ENCODE results near the gene VTN.
A peak's percentile ranks its signal among the peaks of the same experiment; 100 is the strongest.

VTN gene

DNA sequence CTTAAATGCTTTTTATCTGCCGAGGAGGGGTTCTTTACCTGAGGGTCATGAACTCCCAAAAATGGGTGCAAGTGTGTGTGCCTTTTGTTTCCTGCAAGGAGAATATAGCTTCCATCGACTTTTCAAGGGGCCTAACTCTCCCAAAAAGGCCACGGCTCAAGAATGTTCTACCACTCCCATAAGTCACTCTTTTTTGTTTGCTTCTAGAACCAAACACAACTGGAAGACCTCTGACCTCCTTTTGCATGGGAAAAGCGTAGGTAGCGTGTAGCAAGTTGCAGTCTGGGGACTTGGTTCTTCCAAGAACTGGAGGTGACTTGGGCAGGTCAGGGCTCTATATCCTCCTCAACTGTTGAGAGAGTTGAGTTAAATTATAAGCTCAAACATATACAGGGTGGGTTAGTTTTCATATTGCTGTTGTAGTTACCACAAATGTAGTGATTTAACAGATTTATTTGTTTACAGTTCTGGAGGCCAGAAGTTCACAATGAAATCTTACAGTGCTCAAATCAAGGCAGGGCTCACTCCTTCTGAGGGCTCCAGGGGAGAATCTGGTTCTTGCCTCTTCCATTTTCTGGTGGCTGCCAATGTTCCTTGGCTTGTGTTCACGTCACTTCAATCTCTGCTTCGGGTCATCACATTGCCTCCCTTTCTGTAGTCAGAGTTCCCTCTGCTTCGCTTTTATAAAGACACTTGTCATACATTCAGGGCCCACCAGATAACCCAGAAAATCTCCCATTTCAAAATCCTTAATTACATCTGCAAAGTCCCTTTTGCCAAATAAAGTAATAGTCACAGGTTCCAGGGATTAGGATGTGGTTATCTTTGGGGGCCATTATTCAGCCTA lies 49.7 kb downstream of the VTN start:
- no peaks in the 10 kb centered on the region for H3K9me3 ChIP-seq (ENCODE audit: severe bottlenecking)
- peak overlapping the region; percentile 95 for H3K27ac ChIP-seq
- no peak for DNase-seq
- H3K4me3 ChIP-seq (ENCODE audit: low read depth, low read length) = peak overlapping the region; percentile 99
- TF ChIP-seq, protein P1, sequence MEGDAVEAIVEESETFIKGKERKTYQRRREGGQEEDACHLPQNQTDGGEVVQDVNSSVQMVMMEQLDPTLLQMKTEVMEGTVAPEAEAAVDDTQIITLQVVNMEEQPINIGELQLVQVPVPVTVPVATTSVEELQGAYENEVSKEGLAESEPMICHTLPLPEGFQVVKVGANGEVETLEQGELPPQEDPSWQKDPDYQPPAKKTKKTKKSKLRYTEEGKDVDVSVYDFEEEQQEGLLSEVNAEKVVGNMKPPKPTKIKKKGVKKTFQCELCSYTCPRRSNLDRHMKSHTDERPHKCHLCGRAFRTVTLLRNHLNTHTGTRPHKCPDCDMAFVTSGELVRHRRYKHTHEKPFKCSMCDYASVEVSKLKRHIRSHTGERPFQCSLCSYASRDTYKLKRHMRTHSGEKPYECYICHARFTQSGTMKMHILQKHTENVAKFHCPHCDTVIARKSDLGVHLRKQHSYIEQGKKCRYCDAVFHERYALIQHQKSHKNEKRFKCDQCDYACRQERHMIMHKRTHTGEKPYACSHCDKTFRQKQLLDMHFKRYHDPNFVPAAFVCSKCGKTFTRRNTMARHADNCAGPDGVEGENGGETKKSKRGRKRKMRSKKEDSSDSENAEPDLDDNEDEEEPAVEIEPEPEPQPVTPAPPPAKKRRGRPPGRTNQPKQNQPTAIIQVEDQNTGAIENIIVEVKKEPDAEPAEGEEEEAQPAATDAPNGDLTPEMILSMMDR (IDR thresholded peaks at IDR 0.05; ENCODE audit: low read depth, low read length) = no peak
- H3K36me3 ChIP-seq = peaks cover 39% of the 10 kb centered on the region
- no peaks in the 10 kb centered on the region for H3K27me3 ChIP-seq (ENCODE audit: insufficient read depth, low read depth, severe bottlenecking)

- no peak for DNase-seq
- TF ChIP-seq, protein P1 (IDR thresholded peaks at IDR 0.05; ENCODE audit: low read depth, low read length) = no peak
- Histone ChIP-seq H3K9me3 (ENCODE audit: severe bottlenecking) (no peaks in the 10 kb centered on the region), H3K36me3 (peaks cover 39% of the 10 kb centered on the region), H3K27ac (peak overlapping the region; percentile 95), H3K27me3 (ENCODE audit: insufficient read depth, low read depth, severe bottlenecking) (no peaks in the 10 kb centered on the region), H3K4me3 (ENCODE audit: low read depth, low read length) (peak overlapping the region; percentile 99)
Measured at GRCh38 chr17:28319598-28319935, 50.5 kb downstream of the VTN start.

DNA sequence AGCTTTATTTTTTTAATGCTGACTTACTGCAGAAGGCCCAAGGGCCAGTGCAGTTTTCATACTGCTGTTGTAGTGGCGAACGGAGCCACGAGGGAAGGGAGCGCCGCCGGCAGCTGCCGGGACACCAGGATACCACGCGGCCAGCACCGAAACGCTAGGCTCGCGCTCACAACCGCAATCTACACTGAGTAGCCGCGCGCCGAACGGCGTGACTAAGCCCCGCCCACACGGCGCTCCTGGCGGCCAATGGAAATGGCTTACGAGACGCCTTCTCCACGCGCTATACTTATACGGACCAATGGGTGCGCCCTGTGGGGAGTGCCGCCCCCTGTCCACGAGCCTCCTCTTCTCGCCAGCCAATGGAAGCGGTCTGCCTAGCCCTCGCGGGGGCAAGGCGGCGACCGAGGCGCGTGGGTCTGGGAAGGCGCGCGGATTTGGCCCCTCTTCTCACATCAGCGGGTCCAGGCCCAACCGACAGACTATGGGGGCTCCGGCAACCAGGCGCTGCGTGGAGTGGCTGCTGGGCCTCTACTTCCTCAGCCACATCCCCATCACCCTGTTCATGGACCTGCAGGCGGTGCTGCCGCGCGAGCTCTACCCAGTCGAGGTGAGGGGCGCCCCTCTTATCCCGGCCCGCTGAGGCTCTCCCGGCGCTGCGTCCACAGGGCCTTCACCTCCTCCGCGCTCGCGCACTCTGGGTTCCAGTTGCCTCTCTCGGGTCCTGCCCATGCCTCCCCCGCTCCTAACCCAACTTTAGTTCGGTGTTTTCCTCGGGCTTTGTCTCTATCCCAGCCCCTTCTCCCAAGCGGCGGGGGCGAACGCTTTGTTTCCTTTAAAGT lies 51.1 kb downstream of the VTN start, which contains the start of gene TMEM97:
Gene TMEM97, plus strand, starts transcription at position 442 of the 839 bp plus-strand sequence. Its CDS starts 40 bp downstream, at position 482.
- Histone ChIP-seq H3K9me3 (ENCODE audit: severe bottlenecking) (no peaks in the 10 kb centered on the region), H3K4me3 (ENCODE audit: low read depth, low read length) (peak within 1 kb of the TSS; percentile 99), H3K27ac (peak within 1 kb of the TSS; percentile 95), H3K27me3 (ENCODE audit: insufficient read depth, low read depth, severe bottlenecking) (no peaks in the 10 kb centered on the region), H3K36me3 (peaks cover 37% of the 10 kb centered on the region)
- TF ChIP-seq, protein P1 (IDR thresholded peaks at IDR 0.05; ENCODE audit: low read depth, low read length) = peak; percentile 9; the same call in 1 of the 2 replicates
- peak; percentile 98 for DNase-seq

- no peaks in the 10 kb centered on the region for H3K27me3 ChIP-seq (ENCODE audit: insufficient read depth, low read depth, severe bottlenecking)
- H3K4me3 ChIP-seq (ENCODE audit: low read depth, low read length) = peak overlapping the region; percentile 99
- H3K27ac ChIP-seq = peak overlapping the region; percentile 95
- H3K9me3 ChIP-seq (ENCODE audit: severe bottlenecking) = no peaks in the 10 kb centered on the region
- H3K36me3 ChIP-seq = peaks cover 34% of the 10 kb centered on the region
- TF ChIP-seq, protein P1 (IDR thresholded peaks at IDR 0.05; ENCODE audit: low read depth, low read length) = no peak
- DNase-seq = no peak
Measured at GRCh38 chr17:28317966-28318758, 51.9 kb downstream of the VTN start.
